GM19043 (cell line): Measurements from ENCODE around the gene GABBR2.

Source experiments
- ATAC-seq: cut with Tn5 transposase; IDR thresholded peaks from one replicate; pipeline ENCODE4 v1.9.1; 2021; ENCODE audit warnings: low read depth; ENCODE audit not compliant: unreplicated experiment

Gene GABBR2

DNA sequence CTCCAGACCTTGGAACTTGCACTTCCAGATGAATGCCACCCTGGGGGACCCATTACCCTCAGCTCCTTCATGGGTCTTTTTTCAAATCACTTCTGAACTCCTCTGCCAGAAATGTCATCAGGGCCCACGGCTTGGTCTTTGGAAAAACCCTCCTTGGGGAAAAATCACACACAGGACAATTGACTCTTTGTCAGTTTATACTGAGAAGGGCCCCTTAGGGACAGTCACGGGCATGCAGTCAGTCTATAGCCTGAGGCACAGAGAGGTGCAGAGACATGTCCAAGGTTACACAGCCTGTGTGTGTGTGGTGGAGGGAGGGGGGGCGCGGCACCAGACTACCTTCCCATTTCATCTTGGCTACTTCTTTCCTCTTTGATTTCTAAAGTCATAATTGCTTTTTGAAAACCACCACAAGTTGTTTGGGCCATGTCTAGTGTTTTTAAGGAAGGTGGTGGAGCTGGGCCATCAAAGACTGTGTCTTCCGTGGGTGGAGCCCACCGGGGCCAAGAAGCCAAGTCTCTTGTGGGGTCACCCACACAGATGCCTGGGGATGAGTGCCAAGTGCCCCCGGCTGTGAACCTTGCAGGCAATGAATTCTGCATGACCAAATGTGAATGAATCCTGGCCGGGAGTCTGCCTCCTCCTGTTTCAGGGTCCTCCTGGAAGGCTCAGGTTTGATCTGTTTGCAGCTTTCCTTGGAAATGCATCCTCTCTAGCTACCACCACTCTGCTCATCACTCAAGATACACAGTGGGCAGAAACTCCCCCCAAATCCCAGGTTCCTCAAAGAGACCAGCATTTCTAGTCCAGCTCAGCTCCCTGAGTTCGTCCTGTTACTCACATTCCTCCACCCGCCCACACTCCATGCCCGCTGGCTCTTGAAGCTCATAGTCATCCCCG lies 253.2 kb downstream of the GABBR2 start:
- no peak for ATAC-seq

DNA sequence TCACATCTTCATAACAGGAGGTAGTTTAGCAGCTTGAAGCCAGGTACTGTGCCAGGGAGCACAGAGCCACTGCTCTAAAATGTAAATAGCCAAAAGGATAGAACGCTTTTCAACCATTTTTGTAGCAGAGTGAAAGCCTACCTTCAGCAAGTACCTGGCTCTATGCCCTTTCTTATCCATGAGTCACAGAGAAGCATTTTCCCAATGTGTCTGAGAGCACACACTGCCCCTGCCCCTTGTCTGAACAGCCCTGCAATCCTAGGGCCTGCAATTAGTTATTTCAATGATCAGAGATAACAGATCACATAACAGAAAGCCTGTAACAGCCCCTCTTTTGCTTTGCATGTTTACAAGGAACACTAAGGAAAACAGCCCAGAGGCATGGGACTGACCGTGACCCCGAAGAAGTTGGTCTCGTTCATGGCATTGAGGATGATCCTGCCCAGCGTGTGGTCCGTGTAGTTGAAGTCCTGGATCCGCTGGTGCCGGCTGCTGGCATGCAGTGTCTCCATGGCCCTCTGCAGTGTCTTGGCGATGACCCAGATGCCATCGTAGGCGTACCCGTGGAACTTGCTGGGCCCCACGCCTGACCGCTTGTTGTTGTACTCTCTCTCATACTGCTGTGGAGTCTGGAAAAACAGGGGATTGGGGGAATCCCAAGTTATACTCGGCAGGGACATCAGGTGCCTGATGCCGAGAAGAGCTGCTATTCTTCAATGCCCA lies 255.0 kb downstream of the GABBR2 start:
- no peak for ATAC-seq

- no peak for ATAC-seq
Observed at GRCh38 chr9:98451576-98451975, 257.2 kb downstream of the GABBR2 start.

DNA sequence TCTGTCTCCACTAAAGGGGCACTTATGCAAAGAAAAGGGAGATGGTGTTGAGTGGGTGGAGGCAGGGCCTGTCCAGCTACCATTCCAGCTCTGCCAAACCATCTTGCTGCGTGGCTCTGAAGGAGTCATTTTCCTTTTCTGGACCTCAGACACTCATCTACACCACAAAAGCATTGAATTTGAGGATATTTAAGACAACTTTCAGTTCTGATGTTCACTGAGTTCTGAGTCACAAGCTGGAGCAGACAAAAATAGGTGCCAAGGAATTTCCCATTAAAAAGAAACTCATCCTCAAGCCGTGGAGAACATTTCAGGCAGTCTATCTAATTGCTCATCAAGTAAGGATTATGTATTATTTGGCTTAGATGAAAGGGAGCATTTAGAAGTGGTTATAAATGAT lies 258.2 kb downstream of the GABBR2 start:
- no peak for ATAC-seq

DNA sequence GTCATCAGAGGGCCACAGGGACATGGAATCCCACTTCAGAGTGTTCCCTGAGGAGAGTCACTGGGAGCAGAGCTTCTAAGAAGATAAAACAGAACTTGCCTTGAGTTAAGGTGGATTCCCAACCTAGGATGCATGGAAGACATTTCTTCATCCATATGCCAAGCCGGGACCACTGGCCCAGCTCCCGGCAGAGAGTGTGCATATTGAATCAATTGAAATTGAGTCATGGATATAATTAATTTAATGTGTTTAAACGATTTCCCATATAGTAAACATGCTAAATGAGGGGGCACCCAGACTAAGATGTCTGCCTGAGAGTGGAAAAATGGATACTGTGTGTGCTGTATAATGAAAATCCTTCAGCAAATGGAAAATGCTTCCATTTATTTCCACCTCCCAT lies 258.9 kb downstream of the GABBR2 start:
- no peak for ATAC-seq

DNA sequence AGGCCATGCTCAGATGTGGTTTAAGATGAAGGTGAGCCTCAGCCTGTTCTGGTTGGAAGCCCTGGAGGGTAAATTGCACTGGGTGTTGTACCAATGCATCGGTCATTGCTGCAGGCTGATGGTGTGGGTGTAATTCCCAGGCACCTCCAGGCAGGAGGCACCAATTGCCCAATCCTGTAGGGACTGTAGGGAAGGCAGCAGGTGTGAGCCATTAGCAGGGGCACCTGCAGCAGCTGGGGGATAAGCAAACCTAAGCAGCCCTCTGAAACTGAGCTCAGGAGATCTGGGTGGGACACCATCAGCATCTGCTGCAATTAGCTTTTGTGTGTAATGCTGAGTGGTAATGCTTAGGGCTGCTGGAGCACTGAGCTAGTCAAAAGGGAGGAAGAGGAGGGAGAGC lies 263.2 kb downstream of the GABBR2 start:
- ATAC-seq: no peak

DNA sequence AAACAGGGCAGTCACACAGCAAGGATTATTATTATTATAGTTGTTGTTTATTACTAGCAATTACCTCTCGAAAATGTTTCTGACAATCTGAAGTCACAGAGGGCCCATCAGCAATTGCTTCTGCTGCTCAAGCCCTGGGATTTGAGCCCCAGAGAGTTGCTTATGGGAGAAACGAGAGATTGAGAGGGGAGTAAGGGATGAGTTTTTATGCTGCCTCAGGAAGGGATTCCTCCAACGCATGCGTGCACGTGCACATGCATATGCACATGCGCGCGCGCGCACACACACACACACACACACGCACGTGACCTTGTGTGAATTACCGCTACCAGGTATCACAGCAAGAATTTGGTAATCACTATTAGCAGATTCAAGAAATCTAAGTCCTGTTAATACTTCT lies 264.1 kb downstream of the GABBR2 start:
- ATAC-seq: no peak

- no peak for ATAC-seq
Observed at GRCh38 chr9:98442541-98442940, 266.2 kb downstream of the GABBR2 start.

DNA sequence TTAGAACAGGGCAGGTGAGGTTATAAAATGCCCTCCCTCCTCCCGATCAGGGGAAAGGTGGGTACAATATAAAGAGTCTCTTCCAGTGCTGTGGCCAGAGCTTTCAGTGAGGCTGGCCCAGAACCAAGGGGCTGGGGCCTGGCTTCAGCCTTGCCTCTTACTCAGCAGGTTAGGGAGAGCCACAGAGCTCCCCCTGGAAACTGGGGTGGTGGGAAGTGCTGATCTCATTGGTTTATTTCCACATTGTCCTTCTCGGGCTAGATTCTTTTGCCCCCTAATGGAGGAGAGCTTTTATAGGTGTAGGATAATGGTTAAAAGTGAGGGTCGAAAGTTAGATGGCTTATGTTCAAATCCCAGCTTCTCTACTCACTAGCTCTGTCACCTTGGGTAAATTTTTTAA lies 266.6 kb downstream of the GABBR2 start:
- ATAC-seq: no peak

- ATAC-seq: no peak
Observed at GRCh38 chr9:98438666-98439065, 270.1 kb downstream of the GABBR2 start.

DNA sequence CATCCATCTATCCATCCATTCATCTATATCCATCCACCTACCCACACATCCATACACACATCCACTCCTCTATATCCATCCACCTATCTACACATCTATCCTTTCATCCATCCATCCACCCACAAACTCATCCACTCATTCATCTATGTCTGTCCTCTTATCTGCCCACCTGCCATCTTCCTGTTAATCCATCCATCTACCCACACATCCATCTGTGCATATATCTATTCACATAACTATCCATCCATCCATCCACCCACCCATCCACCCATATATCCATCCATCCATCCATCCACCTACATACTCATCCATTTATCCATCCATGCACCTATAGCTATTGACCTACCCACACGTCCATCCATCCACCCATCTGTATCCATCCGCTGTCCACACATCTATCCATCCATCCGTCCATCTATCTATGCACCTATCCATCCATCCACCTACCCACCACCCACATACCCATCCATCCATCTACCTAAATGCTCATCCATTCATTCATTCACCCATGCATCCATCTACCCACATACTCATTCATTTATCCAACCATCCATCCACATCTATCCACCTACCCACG lies 271.2 kb downstream of the GABBR2 start:
- ATAC-seq: no peak

- ATAC-seq: no peak
Observed at GRCh38 chr9:98432960-98433359, 275.8 kb downstream of the GABBR2 start.

DNA sequence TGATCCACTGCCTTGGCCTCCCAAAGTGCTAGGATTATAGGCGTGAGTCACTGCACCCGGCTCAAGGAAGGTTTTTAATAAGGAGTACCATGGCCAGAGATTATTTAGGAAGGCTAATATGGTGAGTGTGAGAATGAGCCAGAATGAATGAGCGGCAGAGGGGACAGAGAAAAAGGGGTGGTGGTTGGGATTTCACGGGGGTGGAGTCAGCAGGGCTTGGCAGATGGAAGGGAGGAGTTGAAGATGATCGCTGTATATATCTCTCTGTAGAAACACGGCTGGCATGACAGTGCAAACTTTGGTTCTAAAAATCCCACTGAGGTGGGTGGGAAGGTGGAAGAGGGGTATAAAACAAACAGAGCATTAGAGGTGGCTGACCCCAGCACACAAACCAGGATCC lies 276.6 kb downstream of the GABBR2 start:
- no peak for ATAC-seq

DNA sequence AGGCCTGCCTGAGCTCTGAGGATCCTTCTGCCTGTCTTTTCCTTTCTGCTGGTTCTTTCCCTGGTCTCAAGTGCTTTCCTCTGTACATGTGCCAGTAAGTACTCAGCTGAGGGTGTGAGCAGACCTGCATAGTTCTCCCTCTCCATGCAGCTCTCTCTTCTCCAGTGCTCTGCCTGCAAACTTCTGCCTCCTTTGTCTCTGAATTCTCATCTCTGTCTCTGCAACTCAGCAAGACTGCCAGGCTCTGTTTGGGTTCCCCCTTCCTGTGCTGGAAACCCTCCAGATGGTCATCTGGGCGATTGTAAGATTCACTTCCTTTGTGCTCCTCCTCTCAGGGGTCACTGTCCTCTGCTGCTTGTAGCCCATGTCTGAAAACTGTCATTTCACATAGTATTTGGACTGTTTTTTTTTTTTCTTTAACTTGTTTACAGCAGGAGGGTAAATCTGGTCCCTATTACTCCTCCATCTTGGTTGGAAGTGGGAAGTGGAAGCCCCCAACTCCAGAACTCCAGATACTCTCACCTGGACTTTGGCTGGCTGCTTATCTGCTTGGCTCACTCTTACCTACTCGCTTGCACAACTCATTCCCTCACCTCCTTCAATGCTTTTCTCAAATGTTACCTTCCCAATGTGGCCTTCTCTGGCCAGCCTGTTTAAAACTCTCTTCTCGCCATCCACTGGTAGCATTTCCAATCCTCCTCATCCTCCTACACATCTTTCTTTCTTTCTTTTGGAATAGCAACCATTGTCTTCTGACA lies 278.0 kb downstream of the GABBR2 start:
- no peak for ATAC-seq

DNA sequence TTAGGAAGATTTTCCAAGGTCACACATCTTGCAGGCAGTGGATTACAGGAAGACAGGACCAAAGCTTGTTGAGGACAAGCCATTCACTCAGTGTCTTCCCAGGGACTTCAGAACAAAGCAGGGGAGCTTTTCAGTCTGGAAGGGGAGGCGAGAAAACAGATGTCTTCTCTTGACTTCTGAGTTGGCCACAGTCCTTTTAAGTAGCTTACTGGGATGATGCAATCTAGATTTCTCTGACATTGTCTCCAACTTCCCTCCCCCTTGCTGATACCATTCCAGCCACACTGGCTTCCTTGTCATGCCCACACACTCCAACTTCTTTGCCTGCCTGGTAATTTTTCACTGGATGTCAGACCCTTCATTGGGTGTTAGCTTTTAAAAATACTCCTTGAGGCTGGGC lies 279.1 kb downstream of the GABBR2 start:
- ATAC-seq: no peak

GRCh38 chr9:98428454-98428853 lies 280.3 kb downstream of the GABBR2 start:
- ATAC-seq: no peak

DNA sequence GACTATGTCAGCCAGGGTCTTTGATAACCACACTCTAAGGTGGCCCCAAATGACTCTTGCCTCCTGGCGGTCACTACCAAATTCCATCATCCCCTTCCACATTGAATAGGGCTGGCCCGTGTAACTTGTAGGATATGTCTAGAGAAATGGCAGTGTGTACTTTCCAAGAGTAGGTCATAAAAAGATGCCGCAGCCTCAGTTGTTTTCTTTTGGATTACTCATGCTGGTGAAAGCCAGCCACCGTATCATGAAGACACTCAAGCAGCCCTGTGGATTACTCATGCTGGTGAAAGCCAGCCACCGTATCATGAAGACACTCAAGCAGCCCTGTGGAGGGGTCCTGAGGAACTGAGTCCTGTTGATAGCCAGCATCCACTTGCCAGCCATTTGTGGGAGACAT lies 281.2 kb downstream of the GABBR2 start:
- no peak for ATAC-seq

DNA sequence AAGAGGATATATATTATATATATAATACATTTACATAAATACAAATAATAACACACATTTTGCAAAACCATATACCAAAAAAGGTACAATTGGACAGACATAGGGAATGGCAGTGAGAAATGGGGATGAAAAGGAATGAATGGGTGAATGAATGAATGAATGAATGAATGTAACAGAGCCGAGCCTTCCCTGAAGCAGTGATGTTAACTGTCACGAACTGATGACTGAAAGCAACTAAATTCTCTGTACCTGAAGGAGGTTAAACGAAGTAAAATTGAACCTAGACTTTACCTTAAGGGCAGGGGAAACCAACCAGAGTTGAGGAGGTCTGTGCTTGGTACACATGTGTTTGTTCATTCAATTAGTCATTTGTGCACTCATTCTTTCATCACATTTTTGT lies 283.7 kb downstream of the GABBR2 start:
- ATAC-seq: no peak

DNA sequence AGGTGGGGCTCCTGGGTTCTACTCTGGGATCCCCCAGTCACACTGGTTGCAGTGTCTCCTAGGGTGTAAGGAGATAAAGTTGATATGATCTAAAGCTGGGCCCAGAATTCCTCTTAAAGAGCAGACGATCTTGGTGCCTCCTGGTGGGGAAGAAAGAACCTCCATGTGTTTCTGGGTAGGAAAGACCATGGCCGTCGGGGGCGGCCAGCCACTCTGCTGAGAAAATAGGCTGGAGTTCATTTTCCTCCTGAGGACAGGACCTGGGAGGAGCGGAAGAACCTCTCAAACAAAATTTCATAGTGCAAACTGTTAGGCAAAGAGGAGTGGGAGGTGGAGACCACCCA lies 289.5 kb downstream of the GABBR2 start:
- ATAC-seq: no peak

DNA sequence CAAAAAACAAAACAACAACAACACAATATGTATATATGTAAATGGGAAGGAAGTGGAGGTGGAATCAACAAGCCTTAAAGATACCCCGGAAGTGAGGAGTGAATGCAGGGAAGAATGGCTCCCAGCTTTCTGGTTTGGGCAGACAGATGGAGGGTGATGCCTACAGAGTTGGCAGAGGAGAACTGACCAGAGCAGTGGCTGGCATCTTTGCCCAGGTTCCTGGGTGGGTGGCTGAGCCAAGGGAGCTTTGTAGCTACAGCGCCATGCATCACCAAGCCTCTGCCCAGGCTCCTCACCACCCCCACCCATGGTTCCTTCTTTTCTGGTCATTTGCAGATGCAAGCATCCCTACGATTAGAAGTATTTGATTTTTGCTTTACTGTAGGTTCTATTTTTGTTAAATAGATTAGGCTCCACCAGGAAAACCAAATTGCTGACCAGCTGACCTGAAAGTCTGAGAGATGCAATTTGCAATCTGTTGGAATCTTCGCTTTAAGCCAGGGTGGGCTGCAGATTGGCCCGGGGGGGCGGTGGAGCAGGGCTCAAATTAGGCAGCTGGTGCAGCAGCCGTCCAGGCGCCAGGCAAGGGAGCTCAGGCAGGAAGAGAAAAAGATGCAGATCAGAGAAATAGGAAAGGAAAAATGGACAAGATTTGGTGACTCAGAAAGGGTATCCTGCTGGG lies 290.0 kb downstream of the GABBR2 start:
- ATAC-seq: no peak
